Endothelial cell of umbilical vein (primary cell): Measurements from ENCODE around the gene CYP21A2. TPM values are rescaled to one million over a fixed set of nuclear protein-coding genes. Genes with fewer than 3 reads are reported as not detected.

ENCODE experiments used
- BruUV-seq: library from RNA; stranded (reverse); fragments of 400-500 nt; replicated peaks from 2 replicates; lab custom pipeline; 2021; lab: Mats Ljungman, UMichigan
- CTCF ChIA-PET: fragments of 300-600, 350-600 bp; sonication (Branson Sonifier 250); formaldehyde crosslinking; loops from one replicate; lab custom pipeline; 2021; ENCODE audit warnings: antibody characterized with exemption, inconsistent platforms; lab: Charles Lee
- POLR2A ChIA-PET: fragments of 300-600, 350-600 bp; sonication (Branson Sonifier 250); formaldehyde crosslinking; loops from one replicate; lab custom pipeline; 2021; ENCODE audit warnings: antibody characterized with exemption, inconsistent platforms; lab: Charles Lee
- DNase-seq: peaks from one replicate; pipeline ENCODE4 v3.0.0-alpha.2; 2011; ENCODE audit warnings: low read depth, low spot score
- FAIRE-seq: peaks from 2 replicates; lab custom pipeline; 2011; peaks lifted over from hg19 to GRCh38; lab: Jason Lieb, UNC
- H2AFZ ChIP-seq: 2 replicates; pipeline ENCODE4 v1.6.0; 2012; ENCODE audit warnings: low read depth, low read length, control low read depth, inconsistent platforms
- H3K27ac ChIP-seq: 2 replicates; pipeline ENCODE4 v1.5.1; 2011; ENCODE audit warnings: low read depth, mild to moderate bottlenecking, control low read depth, low read length, moderate library complexity; ENCODE audit not compliant: insufficient read depth
- H3K27me3 ChIP-seq, 2 experiments: 2 replicates each; pipeline versions ENCODE4 v1.6.0 to v1.6.1; 2011; ENCODE audit warnings: low read length in 2 of 2, mixed read lengths in 1 of 2; ENCODE audit not compliant: control insufficient read depth in 2 of 2, insufficient read depth in 2 of 2
- H3K36me3 ChIP-seq, 2 experiments: 2 replicates in 1 of 2; 3 replicates in 1 of 2; pipeline ENCODE4 v1.5.1; 2011; ENCODE audit warnings: low read length in 2 of 2, mild to moderate bottlenecking in 1 of 2, moderate library complexity in 1 of 2; ENCODE audit not compliant: control insufficient read depth in 2 of 2, insufficient read depth in 2 of 2; ENCODE audit errors: extremely low read depth in 1 of 2
- H3K4me1 ChIP-seq: 3 replicates; pipeline ENCODE4 v1.5.1; 2011; ENCODE audit warnings: mild to moderate bottlenecking, low read length; ENCODE audit not compliant: control insufficient read depth, insufficient read depth; ENCODE audit errors: extremely low read depth
- H3K4me2 ChIP-seq: 2 replicates; pipeline ENCODE4 v1.6.1; 2011; ENCODE audit warnings: low read length, control low read depth, mixed read lengths; ENCODE audit not compliant: insufficient read depth
- H3K4me3 ChIP-seq, 3 experiments: fragments of 200-600 bp in 1 of 3; sonication (generic), shearing (Covaris generic) in 1 of 3; replicated peaks in 1 of 3; 2 replicates each; pipeline ENCODE4 v1.5.1; 2011 to 2016; ENCODE audit warnings: control low read depth in 3 of 3, low read length in 3 of 3, mild to moderate bottlenecking in 2 of 3, inconsistent platforms in 1 of 3, low read depth in 1 of 3, moderate library complexity in 1 of 3; ENCODE audit not compliant: insufficient read depth in 1 of 3
- H3K79me2 ChIP-seq: 2 replicates; pipeline ENCODE4 v1.6.0; 2012; ENCODE audit warnings: low read length, inconsistent platforms; ENCODE audit not compliant: control insufficient read depth, insufficient read depth
- H3K9ac ChIP-seq: replicated peaks from 2 replicates; pipeline ENCODE3; 2011; ENCODE audit warnings: low read length, control low read depth; ENCODE audit not compliant: insufficient read depth; ENCODE audit errors: extremely low read depth
- H3K9me1 ChIP-seq: replicated peaks from 3 replicates; pipeline ENCODE4 v1.6.0; 2011; ENCODE audit warnings: mild to moderate bottlenecking, low read length; ENCODE audit not compliant: control insufficient read depth, insufficient read depth; ENCODE audit errors: extremely low read depth
- H3K9me3 ChIP-seq: replicated peaks from 2 replicates; pipeline ENCODE4 v1.5.1; 2012; ENCODE audit warnings: low read length, inconsistent platforms; ENCODE audit not compliant: control insufficient read depth, insufficient read depth
- H4K20me1 ChIP-seq: replicated peaks from 2 replicates; pipeline ENCODE3; 2011; ENCODE audit warnings: mild to moderate bottlenecking, low read length; ENCODE audit not compliant: control insufficient read depth, insufficient read depth; ENCODE audit errors: extremely low read depth
- CTCF ChIP-seq, 2 donors: IDR thresholded peaks; 1 replicate in 1 of 2; 2 replicates in 1 of 2; pipeline ENCODE4 v1.5.1; 2011; ENCODE audit warnings: low read length in 2 of 2, mild to moderate bottlenecking in 2 of 2, moderate library complexity in 2 of 2, control low read depth in 1 of 2, inconsistent platforms in 1 of 2, low read depth in 1 of 2; ENCODE audit not compliant: insufficient read depth in 1 of 2; ENCODE audit errors: extremely low read depth in 1 of 2
- EZH2 ChIP-seq: IDR thresholded peaks from 2 replicates; pipeline ENCODE4 v1.6.1; 2012; ENCODE audit warnings: borderline replicate concordance, low read depth, mild to moderate bottlenecking, moderate library complexity, low read length, inconsistent platforms; ENCODE audit not compliant: severe bottlenecking
- FOS ChIP-seq: IDR thresholded peaks from 2 replicates; pipeline ENCODE4 v1.6.1; 2011; ENCODE audit warnings: mild to moderate bottlenecking, low read length, moderate library complexity, borderline replicate concordance; ENCODE audit not compliant: insufficient read depth
- GATA2 ChIP-seq: IDR thresholded peaks from 2 replicates; pipeline ENCODE4 v1.7.0; 2011; ENCODE audit warnings: low read depth, mild to moderate bottlenecking, moderate library complexity, mixed read lengths, low read length; ENCODE audit not compliant: insufficient read length, insufficient read depth
- JUN ChIP-seq: IDR thresholded peaks from 2 replicates; pipeline ENCODE4 v1.6.1; 2011; ENCODE audit warnings: borderline replicate concordance, low read depth; ENCODE audit not compliant: insufficient read length, insufficient read depth
- MAX ChIP-seq: IDR thresholded peaks from 2 replicates; pipeline ENCODE4 v1.6.1; 2011; ENCODE audit not compliant: insufficient read depth, insufficient read length
- MYC ChIP-seq: IDR thresholded peaks from one replicate; pipeline ENCODE4 v1.6.1; 2011; ENCODE audit warnings: mild to moderate bottlenecking, low read depth, low read length
- POLR2A ChIP-seq: IDR thresholded peaks from 2 replicates; pipeline ENCODE4 v1.6.1; 2012; ENCODE audit warnings: low read depth, mild to moderate bottlenecking, control low read depth, low read length
- POLR2AphosphoS5 ChIP-seq: IDR thresholded peaks from 2 replicates; pipeline ENCODE4 v1.6.1; 2012; ENCODE audit warnings: low read depth, mild to moderate bottlenecking, control low read depth, low read length, moderate library complexity; ENCODE audit not compliant: insufficient read depth
- dilution Hi-C: fragments of 300-500 bp; cut with MboI; formaldehyde crosslinking; loops from one replicate; pipeline ENCODE4 v1.15.0; 2019; ENCODE audit warnings: low sequenced_read_pairs; ENCODE audit not compliant: extremely low pct_ligation_motif_present
- intact Hi-C: fragments of 100-400 bp; cut with micrococcal nuclease; formaldehyde crosslinking; loops from one replicate; pipeline ENCODE4 v1.10.0; 2022
- polyA plus RNA-seq, 4 experiments: library from polyadenylated mRNA; depleted of rRNA in 3 of 4; stranded (reverse) in 3 of 4; unstranded in 1 of 4; fragments of >200 nt; gene quantifications; 2 replicates each; pipeline versions ENCODE4 v1.2.1 to v1.2.3, GENCODE V29; 2011 to 2012; ENCODE audit warnings: missing spikeins in 1 of 4
- total RNA-seq: library from RNA; stranded (reverse); gene quantifications from 2 replicates; pipeline ENCODE4 v1.2.3, GENCODE V29; 2021

The CYP21A2 gene
- total and polyA plus RNA-seq, 2 donors (not counting 3 experiments of a cell fraction or from before 2014, with no cell fraction given), result 0.22 to 0.46 TPM

- H3K27me3 ChIP-seq, result peaks cover 0 to 3% of the 10 kb centered on the region in 2 experiments
- POLR2A ChIA-PET, result no interaction called here
- H3K4me3 ChIP-seq, result no peak overlapping the region
- no peaks in the 10 kb centered on the region for H3K79me2 ChIP-seq
- intact Hi-C loops (no loop called here), dilution Hi-C loops (no loop called here)
- no peak for FAIRE-seq
- TF ChIP-seq JUN (no peak), FOS (no peak), POLR2A (no peak), MYC (no peak), CTCF (IDR thresholded peaks at IDR 0.05; ENCODE audit: extremely low read depth in 1 of 2, insufficient read depth in 1 of 2, low read depth in 1 of 2, low read length in 2 of 2) (no peak), MAX (no peak), GATA2 (no peak), EZH2 (no peak), POLR2AphosphoS5 (no peak)
- no peaks in the 10 kb centered on the region for H3K9me1 ChIP-seq
- H2AFZ ChIP-seq, result no peak overlapping the region
- no peak for DNase-seq
- H3K4me1 ChIP-seq, result no peaks in the 10 kb centered on the region
- H3K4me2 ChIP-seq, result no peak overlapping the region
- H3K27ac ChIP-seq, result no peak overlapping the region
- H4K20me1 ChIP-seq, result no peaks in the 10 kb centered on the region
- no peak overlapping the region for H3K9ac ChIP-seq
- H3K36me3 ChIP-seq, result no peaks in the 10 kb centered on the region
- CTCF ChIA-PET, result interaction anchor here (0.9 to 1.0 kb wide), 2 partner anchors 11 to 17 kb away, joined by 3 read pairs; no protein-coding TSS in a partner anchor
- BruUV-seq, result no TSS peak
- H3K9me3 ChIP-seq, result no peaks in the 10 kb centered on the region
These were observed 32.8 kb downstream of the CYP21A2 start for GRCh38 chr6:32070814-32071543.
